Testis (tissue), 2 donors: Measurements from ENCODE around the gene SMIM29.

Experiments used
- POLR2A ChIP-seq: fragments of 450-650 bp; IDR thresholded peaks from one replicate; pipeline ENCODE4 v1.6.1; 2017; ENCODE audit warnings: antibody characterized with exemption, mild to moderate bottlenecking, moderate library complexity
- TF ChIP-seq, protein P1 (sequence below), 3 experiments: fragments of 450-650 bp in 2 of 3; fragments of 200-600 bp in 1 of 3; sonication (generic) in 1 of 3; IDR thresholded peaks; one replicate each; pipeline ENCODE4 v1.5.1; 2016 to 2019; ENCODE audit warnings: antibody characterized with exemption in 3 of 3, mild to moderate bottlenecking in 2 of 3, moderate library complexity in 1 of 3

DNA sequence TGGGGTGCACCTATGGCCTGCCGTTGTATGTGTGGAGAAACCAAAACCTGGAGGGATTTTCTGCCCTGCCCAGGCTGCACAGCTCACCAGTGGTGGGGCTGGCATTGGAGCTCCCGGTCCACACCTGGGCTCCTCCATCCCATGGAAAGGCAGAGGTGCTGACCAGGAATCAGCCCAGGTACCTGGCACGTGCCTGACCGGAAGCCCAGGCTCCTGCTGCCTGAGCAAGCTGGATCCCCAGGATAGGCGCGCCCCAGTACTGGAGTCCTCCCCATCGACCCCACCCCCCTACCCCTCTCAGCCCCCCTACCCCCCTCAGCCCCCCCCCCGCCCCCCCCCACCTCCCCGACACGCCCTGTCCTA is 52.0 kb downstream of the SMIM29 start:
- TF ChIP-seq, protein P1, sequence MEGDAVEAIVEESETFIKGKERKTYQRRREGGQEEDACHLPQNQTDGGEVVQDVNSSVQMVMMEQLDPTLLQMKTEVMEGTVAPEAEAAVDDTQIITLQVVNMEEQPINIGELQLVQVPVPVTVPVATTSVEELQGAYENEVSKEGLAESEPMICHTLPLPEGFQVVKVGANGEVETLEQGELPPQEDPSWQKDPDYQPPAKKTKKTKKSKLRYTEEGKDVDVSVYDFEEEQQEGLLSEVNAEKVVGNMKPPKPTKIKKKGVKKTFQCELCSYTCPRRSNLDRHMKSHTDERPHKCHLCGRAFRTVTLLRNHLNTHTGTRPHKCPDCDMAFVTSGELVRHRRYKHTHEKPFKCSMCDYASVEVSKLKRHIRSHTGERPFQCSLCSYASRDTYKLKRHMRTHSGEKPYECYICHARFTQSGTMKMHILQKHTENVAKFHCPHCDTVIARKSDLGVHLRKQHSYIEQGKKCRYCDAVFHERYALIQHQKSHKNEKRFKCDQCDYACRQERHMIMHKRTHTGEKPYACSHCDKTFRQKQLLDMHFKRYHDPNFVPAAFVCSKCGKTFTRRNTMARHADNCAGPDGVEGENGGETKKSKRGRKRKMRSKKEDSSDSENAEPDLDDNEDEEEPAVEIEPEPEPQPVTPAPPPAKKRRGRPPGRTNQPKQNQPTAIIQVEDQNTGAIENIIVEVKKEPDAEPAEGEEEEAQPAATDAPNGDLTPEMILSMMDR (IDR thresholded peaks at IDR 0.05), result no peak
- TF ChIP-seq POLR2A, result no peak
